ENCODE measurements around the gene WIPF1. TPM values are rescaled to one million over a fixed set of nuclear protein-coding genes. Genes with fewer than 3 reads are reported as not detected.

Gene WIPF1
- total and polyA plus RNA-seq, 2 donors (not counting 3 experiments of a cell fraction or from before 2014, with no cell fraction given) = 15.3 to 42.0 TPM

DNA sequence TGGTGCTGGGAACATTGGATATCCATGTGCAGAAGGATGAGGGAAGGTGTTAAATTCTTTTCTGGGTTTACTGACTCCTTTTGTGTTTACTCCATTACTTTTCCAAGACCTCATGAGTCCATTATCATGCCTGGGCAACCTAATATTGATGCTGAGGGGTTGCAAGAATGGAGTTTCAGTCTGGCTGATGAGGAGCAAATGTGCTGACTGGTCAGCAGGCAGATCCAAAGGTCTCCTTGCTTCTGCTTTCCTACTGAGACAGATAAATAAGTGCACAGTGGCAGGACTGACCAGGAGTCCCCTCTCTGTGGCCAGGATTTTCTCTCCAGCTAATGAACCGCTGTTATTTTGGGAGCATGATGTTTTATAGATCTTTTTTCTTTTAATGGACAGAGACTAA lies 43.6 kb upstream of the WIPF1 start:
- TF ChIP-seq FOS (IDR thresholded peaks at IDR 0.05; ENCODE audit: borderline replicate concordance, insufficient read depth, low read length) = no peak
- no peak for TF ChIP-seq EZH2 (IDR thresholded peaks at IDR 0.05; ENCODE audit: borderline replicate concordance, low read depth, low read length, severe bottlenecking)
- TF ChIP-seq JUN (IDR thresholded peaks at IDR 0.05; ENCODE audit: borderline replicate concordance, insufficient read depth, insufficient read length, low read depth) = no peak
- no peak for TF ChIP-seq POLR2AphosphoS5 (IDR thresholded peaks at IDR 0.05; ENCODE audit: insufficient read depth, low read depth, low read length)
- TF ChIP-seq POLR2A (IDR thresholded peaks at IDR 0.05; ENCODE audit: low read depth, low read length) = no peak
- no peak for TF ChIP-seq GATA2 (IDR thresholded peaks at IDR 0.05; ENCODE audit: insufficient read depth, insufficient read length, low read depth, low read length)
- TF ChIP-seq, protein P1, sequence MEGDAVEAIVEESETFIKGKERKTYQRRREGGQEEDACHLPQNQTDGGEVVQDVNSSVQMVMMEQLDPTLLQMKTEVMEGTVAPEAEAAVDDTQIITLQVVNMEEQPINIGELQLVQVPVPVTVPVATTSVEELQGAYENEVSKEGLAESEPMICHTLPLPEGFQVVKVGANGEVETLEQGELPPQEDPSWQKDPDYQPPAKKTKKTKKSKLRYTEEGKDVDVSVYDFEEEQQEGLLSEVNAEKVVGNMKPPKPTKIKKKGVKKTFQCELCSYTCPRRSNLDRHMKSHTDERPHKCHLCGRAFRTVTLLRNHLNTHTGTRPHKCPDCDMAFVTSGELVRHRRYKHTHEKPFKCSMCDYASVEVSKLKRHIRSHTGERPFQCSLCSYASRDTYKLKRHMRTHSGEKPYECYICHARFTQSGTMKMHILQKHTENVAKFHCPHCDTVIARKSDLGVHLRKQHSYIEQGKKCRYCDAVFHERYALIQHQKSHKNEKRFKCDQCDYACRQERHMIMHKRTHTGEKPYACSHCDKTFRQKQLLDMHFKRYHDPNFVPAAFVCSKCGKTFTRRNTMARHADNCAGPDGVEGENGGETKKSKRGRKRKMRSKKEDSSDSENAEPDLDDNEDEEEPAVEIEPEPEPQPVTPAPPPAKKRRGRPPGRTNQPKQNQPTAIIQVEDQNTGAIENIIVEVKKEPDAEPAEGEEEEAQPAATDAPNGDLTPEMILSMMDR (IDR thresholded peaks at IDR 0.05; ENCODE audit: extremely low read depth in 1 of 2, insufficient read depth in 1 of 2, low read depth in 1 of 2, low read length in 2 of 2) = no peak
- TF ChIP-seq, protein P2, sequence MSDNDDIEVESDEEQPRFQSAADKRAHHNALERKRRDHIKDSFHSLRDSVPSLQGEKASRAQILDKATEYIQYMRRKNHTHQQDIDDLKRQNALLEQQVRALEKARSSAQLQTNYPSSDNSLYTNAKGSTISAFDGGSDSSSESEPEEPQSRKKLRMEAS (IDR thresholded peaks at IDR 0.05; ENCODE audit: insufficient read depth, insufficient read length) = no peak
- dilution Hi-C loops (cut with MboI; ENCODE audit: extremely low pct_ligation_motif_present, low sequenced_read_pairs) (no loop called here), intact Hi-C loops (cut with micrococcal nuclease) (no loop called here)
- Histone ChIP-seq H3K79me2 (ENCODE audit: control insufficient read depth, insufficient read depth, low read length) (no peaks in the 10 kb centered on the region), H3K4me2 (ENCODE audit: insufficient read depth, low read length) (no peak overlapping the region), H2AFZ (ENCODE audit: low read depth, low read length) (no peak overlapping the region), H3K9me3 (replicated peaks; ENCODE audit: control insufficient read depth, insufficient read depth, low read length) (no peaks in the 10 kb centered on the region), H3K27ac (ENCODE audit: insufficient read depth, low read depth, low read length) (no peak overlapping the region), H3K4me3 (replicated peaks in 1 of 3; ENCODE audit: insufficient read depth in 1 of 3, low read depth in 1 of 3, low read length in 3 of 3) (no peak overlapping the region), H4K20me1 (replicated peaks; ENCODE audit: control insufficient read depth, extremely low read depth, insufficient read depth, low read length) (no peaks in the 10 kb centered on the region), H3K36me3 (ENCODE audit: control insufficient read depth in 2 of 2, extremely low read depth in 1 of 2, insufficient read depth in 2 of 2, low read length in 2 of 2) (no peaks in the 10 kb centered on the region), H3K4me1 (ENCODE audit: control insufficient read depth, extremely low read depth, insufficient read depth, low read length) (no peaks in the 10 kb centered on the region), H3K27me3 (ENCODE audit: control insufficient read depth in 2 of 2, insufficient read depth in 2 of 2, low read length in 2 of 2) (no peaks in the 10 kb centered on the region), H3K9ac (replicated peaks; ENCODE audit: extremely low read depth, insufficient read depth, low read length) (no peak overlapping the region), H3K9me1 (replicated peaks; ENCODE audit: control insufficient read depth, extremely low read depth, insufficient read depth, low read length) (no peaks in the 10 kb centered on the region)
- CTCF ChIA-PET = no interaction called here
- POLR2A ChIA-PET = no interaction called here
- BruUV-seq (replicated peaks) = no TSS peak
- DNase-seq (ENCODE audit: low read depth, low spot score) (no peak), FAIRE-seq (no peak)

Measured in endothelial cell of umbilical vein (primary cell).